Measurements from ENCODE around the gene TRAPPC6A. TPM values are rescaled to one million over a fixed set of nuclear protein-coding genes. Genes with fewer than 3 reads are reported as not detected.

TRAPPC6A gene
- total RNA-seq, 1 experiment from 2014 or later: 26.9 TPM

DNA sequence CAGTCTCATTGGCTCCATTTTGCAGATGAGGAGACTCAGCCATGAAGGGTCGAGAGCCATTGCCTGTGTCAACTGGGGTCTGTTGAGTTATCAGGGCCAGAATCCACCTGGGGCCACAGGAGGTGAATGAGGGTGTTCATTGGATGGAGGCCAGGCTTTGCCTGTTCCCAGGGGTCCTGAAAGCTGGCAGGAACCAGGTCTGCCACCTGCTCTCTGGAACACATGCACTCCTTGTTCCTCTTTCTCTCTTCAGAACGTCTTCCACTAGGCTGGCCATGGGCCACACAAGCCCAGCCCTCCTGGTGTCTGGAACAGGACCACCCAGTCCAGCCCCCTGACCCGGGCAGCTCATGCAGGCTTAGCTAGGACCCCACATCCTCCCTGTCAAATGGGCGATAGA is 63.9 kb downstream of the TRAPPC6A start (continued):
- TF ChIP-seq POLR2A (IDR thresholded peaks at IDR 0.05; ENCODE audit: borderline replicate concordance, extremely low read depth, insufficient read depth, insufficient read length): no peak

DNA sequence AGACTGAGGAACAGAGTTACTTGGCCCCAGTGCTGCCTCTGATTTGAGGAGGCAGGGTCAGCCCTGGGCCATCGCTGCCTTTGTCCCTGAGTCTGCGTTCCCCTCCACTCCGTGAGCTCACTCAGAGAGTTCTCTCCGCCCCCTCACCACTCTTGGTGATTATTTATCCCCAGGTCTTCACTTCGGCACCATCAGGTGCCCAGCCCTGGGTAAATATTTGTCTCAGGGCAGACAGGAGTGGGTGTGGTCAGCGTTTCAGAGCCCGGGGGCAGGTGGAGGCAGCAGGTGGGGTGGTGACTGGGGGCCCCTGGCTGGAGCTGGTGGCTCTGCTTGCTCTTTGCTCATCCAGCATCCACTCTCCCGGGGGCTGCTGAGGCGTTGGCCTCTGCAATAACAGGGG is 64.4 kb downstream of the TRAPPC6A start:
- ATAC-seq (no peak), DNase-seq (ENCODE audit: low read depth, low spot score) (no peak)
- ChIA-PET POLR2A (no interaction called here), RAD21 (ENCODE audit: low non-redundant PET in 1 of 2, low total read pairs in 2 of 2, uncharacterized antibody in 2 of 2, unreplicated experiment in 2 of 2) (no interaction called here), CTCF (interaction anchor here (0.7 kb wide), 1 partner anchor 54 kb away, joined by 3 read pairs; no protein-coding TSS in a partner anchor)
- no peak overlapping the region for H3K4me3 ChIP-seq (replicated peaks in 1 of 2; ENCODE audit: low read depth in 1 of 2, low read length in 2 of 2)
- BruUV-seq (replicated peaks): no TSS peak
- H3K4me2 ChIP-seq (ENCODE audit: low read length): no peak overlapping the region
- H3K9me2 ChIP-seq (ENCODE audit: insufficient read depth): no peaks in the 10 kb centered on the region
- peaks cover 94% of the 10 kb centered on the region for H3K79me2 ChIP-seq (ENCODE audit: insufficient read depth, low read length)
- H3K9ac ChIP-seq (ENCODE audit: low read length): no peak overlapping the region
- H3K9me3 ChIP-seq (ENCODE audit: control insufficient read depth in 1 of 2, insufficient read depth in 1 of 2, low read depth in 1 of 2, low read length in 2 of 2): no peaks in the 10 kb centered on the region
- H3K27ac ChIP-seq (ENCODE audit: low read depth, low read length): no peak overlapping the region
- intact Hi-C loops (cut with micrococcal nuclease): no loop called here
- 0 out of 2 replicates have a peak, but pooled peaks cover 4% of the 10 kb centered on the region for H4K20me1 ChIP-seq (ENCODE audit: insufficient read depth)
- peaks cover 4 to 13% of the 10 kb centered on the region in 2 experiments; a peak in 1 of 4 replicates for H3K4me1 ChIP-seq (ENCODE audit: control insufficient read depth in 1 of 2, insufficient read depth in 2 of 2, low read length in 2 of 2)
- H2AFZ ChIP-seq (ENCODE audit: low read depth, low read length, poor library complexity, severe bottlenecking): no peak overlapping the region
- no peaks in the 10 kb centered on the region for H3K36me3 ChIP-seq (ENCODE audit: control insufficient read depth in 1 of 2, insufficient read depth in 2 of 2, low read length in 2 of 2)
- TF ChIP-seq EZH2phosphoT487 (IDR thresholded peaks at IDR 0.05; ENCODE audit: borderline replicate concordance): no peak
- TF ChIP-seq EGR1 (IDR thresholded peaks at IDR 0.05; ENCODE audit: low read depth): no peak
- TF ChIP-seq, protein P1, sequence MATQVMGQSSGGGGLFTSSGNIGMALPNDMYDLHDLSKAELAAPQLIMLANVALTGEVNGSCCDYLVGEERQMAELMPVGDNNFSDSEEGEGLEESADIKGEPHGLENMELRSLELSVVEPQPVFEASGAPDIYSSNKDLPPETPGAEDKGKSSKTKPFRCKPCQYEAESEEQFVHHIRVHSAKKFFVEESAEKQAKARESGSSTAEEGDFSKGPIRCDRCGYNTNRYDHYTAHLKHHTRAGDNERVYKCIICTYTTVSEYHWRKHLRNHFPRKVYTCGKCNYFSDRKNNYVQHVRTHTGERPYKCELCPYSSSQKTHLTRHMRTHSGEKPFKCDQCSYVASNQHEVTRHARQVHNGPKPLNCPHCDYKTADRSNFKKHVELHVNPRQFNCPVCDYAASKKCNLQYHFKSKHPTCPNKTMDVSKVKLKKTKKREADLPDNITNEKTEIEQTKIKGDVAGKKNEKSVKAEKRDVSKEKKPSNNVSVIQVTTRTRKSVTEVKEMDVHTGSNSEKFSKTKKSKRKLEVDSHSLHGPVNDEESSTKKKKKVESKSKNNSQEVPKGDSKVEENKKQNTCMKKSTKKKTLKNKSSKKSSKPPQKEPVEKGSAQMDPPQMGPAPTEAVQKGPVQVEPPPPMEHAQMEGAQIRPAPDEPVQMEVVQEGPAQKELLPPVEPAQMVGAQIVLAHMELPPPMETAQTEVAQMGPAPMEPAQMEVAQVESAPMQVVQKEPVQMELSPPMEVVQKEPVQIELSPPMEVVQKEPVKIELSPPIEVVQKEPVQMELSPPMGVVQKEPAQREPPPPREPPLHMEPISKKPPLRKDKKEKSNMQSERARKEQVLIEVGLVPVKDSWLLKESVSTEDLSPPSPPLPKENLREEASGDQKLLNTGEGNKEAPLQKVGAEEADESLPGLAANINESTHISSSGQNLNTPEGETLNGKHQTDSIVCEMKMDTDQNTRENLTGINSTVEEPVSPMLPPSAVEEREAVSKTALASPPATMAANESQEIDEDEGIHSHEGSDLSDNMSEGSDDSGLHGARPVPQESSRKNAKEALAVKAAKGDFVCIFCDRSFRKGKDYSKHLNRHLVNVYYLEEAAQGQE (IDR thresholded peaks at IDR 0.05; ENCODE audit: low read depth): no peak
- no peak for TF ChIP-seq CTCF (IDR thresholded peaks at IDR 0.05 in 2 of 3, conservative IDR thresholded peaks at IDR 0.05 in 1 of 3; ENCODE audit: borderline replicate concordance in 1 of 3, insufficient read depth in 1 of 3, low read depth in 2 of 3, low read length in 2 of 3)
- no peak for TF ChIP-seq YY1 (IDR thresholded peaks at IDR 0.05; ENCODE audit: extremely low read depth, insufficient replicate concordance, low read depth, low read length)
- no peak for TF ChIP-seq TCF7L2 (IDR thresholded peaks at IDR 0.05; ENCODE audit: borderline replicate concordance, extremely low read depth, insufficient read depth, insufficient read length)
- no peak for TF ChIP-seq ZFX (IDR thresholded peaks at IDR 0.05)
- TF ChIP-seq, protein P2, sequence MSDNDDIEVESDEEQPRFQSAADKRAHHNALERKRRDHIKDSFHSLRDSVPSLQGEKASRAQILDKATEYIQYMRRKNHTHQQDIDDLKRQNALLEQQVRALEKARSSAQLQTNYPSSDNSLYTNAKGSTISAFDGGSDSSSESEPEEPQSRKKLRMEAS (IDR thresholded peaks at IDR 0.05): no peak
- no peaks in the 10 kb centered on the region for H3K27me3 ChIP-seq (ENCODE audit: insufficient read depth, low read length)

Other genes with a start within 250 kb of the TRAPPC6A start
- gene APOC4, start 236.0 kb downstream of the TRAPPC6A start, total RNA-seq (2021; ENCODE audit: unreplicated experiment): not detected
- not detected for gene APOC2, start 232.2 kb downstream of the TRAPPC6A start, total RNA-seq (2021; ENCODE audit: unreplicated experiment)
- 102 TPM for gene CLPTM1, start 222.9 kb downstream of the TRAPPC6A start, total RNA-seq (2021; ENCODE audit: unreplicated experiment)
- gene RELB, start 176.8 kb downstream of the TRAPPC6A start, total RNA-seq (2021; ENCODE audit: unreplicated experiment): 12.9 TPM
- 79.9 TPM for gene CLASRP, start 139.2 kb downstream of the TRAPPC6A start, total RNA-seq (2021; ENCODE audit: unreplicated experiment)
- gene ZNF296, start 101.8 kb downstream of the TRAPPC6A start, total RNA-seq (2021; ENCODE audit: unreplicated experiment): 9.2 TPM
- gene GEMIN7, start 99.0 kb downstream of the TRAPPC6A start, total RNA-seq (2021; ENCODE audit: unreplicated experiment): 35.4 TPM
- 32.7 TPM for gene PPP1R37, start 85.1 kb downstream of the TRAPPC6A start, total RNA-seq (2021; ENCODE audit: unreplicated experiment)
- 0.64 TPM for gene NKPD1, start 17.3 kb downstream of the TRAPPC6A start, total RNA-seq (2021; ENCODE audit: unreplicated experiment)
- gene BLOC1S3, start 547 bp upstream of the TRAPPC6A start, total RNA-seq (2021; ENCODE audit: unreplicated experiment): 12.2 TPM
- gene EXOC3L2, start 67.2 kb upstream of the TRAPPC6A start, total RNA-seq (2021; ENCODE audit: unreplicated experiment): not detected
- gene MARK4, start 73.0 kb upstream of the TRAPPC6A start, total RNA-seq (2021; ENCODE audit: unreplicated experiment): 37.7 TPM
- gene CKM, start 144.6 kb upstream of the TRAPPC6A start, total RNA-seq (2021; ENCODE audit: unreplicated experiment): not detected
- 22.8 TPM for gene KLC3, start 162.5 kb upstream of the TRAPPC6A start, total RNA-seq (2021; ENCODE audit: unreplicated experiment)
- gene ERCC2, start 192.3 kb upstream of the TRAPPC6A start, total RNA-seq (2021; ENCODE audit: unreplicated experiment): 58.9 TPM
- 89.1 TPM for gene PPP1R13L, start 226.8 kb upstream of the TRAPPC6A start, total RNA-seq (2021; ENCODE audit: unreplicated experiment)
- gene POLR1G, start 228.4 kb upstream of the TRAPPC6A start, total RNA-seq (2021; ENCODE audit: unreplicated experiment): 30.5 TPM
- gene ERCC1, start 245.7 kb upstream of the TRAPPC6A start, total RNA-seq (2021; ENCODE audit: unreplicated experiment): 103 TPM